ENCODE results near the gene NPSR1.

The NPSR1 gene

GRCh38 chr7:34895202-34895601 is 237.2 kb downstream of the NPSR1 start:
- Histone ChIP-seq H3K27me3 (ENCODE audit: insufficient read depth, poor library complexity, severe bottlenecking) (no peaks in the 10 kb centered on the region), H3K4me1 (ENCODE audit: insufficient read depth, poor library complexity, severe bottlenecking) (peaks cover 4% of the 10 kb centered on the region), H3K9me3 (ENCODE audit: severe bottlenecking) (no peaks in the 10 kb centered on the region), H3K4me3 (ENCODE audit: severe bottlenecking) (no peak overlapping the region), H3K27ac (ENCODE audit: poor library complexity, severe bottlenecking) (no peak overlapping the region), H3K36me3 (ENCODE audit: low read depth) (no peaks in the 10 kb centered on the region)
- no peak for TF ChIP-seq CTCF (IDR thresholded peaks at IDR 0.05; ENCODE audit: poor library complexity, severe bottlenecking)
- ATAC-seq (ENCODE audit: low read depth) (no peak), DNase-seq (ENCODE audit: low spot score) (no peak)
